Testis (tissue), 2 donors: ENCODE measurements around the gene TMEM141.

ENCODE experiments used
- CTCF ChIP-seq, 3 experiments: fragments of 450-650 bp in 2 of 3; fragments of 200-600 bp in 1 of 3; sonication (generic) in 1 of 3; IDR thresholded peaks; one replicate each; pipeline ENCODE4 v1.5.1; 2016 to 2019; ENCODE audit warnings: antibody characterized with exemption in 3 of 3, mild to moderate bottlenecking in 2 of 3, moderate library complexity in 1 of 3
- POLR2A ChIP-seq: fragments of 450-650 bp; IDR thresholded peaks from one replicate; pipeline ENCODE4 v1.6.1; 2017; ENCODE audit warnings: antibody characterized with exemption, mild to moderate bottlenecking, moderate library complexity

GRCh38 chr9:136753371-136754058, 37.6 kb upstream of the TMEM141 start:
- no peak for TF ChIP-seq CTCF (IDR thresholded peaks at IDR 0.05)
- no peak for TF ChIP-seq POLR2A
